ENCODE data around the gene ALS2.

GRCh38 chr2:201680743-201681142, 100.0 kb downstream of the ALS2 start:
- TF ChIP-seq YY1 (IDR thresholded peaks at IDR 0.05; ENCODE audit: insufficient read depth, insufficient read length), result no peak
- no peak for TF ChIP-seq ZNF274 (IDR thresholded peaks at IDR 0.05; ENCODE audit: low read depth, low read length)
- no peak for TF ChIP-seq SUZ12 (IDR thresholded peaks at IDR 0.05; ENCODE audit: extremely low read depth, insufficient read depth, insufficient read length)

Data from NT2/D1 (cell line).